ENCODE results near the gene NAA80. TPM values are rescaled to one million over a fixed set of nuclear protein-coding genes. Genes with fewer than 3 reads are reported as not detected.

The NAA80 gene
- total RNA-seq, 1 experiment from 2014 or later, result 6.0 TPM

DNA sequence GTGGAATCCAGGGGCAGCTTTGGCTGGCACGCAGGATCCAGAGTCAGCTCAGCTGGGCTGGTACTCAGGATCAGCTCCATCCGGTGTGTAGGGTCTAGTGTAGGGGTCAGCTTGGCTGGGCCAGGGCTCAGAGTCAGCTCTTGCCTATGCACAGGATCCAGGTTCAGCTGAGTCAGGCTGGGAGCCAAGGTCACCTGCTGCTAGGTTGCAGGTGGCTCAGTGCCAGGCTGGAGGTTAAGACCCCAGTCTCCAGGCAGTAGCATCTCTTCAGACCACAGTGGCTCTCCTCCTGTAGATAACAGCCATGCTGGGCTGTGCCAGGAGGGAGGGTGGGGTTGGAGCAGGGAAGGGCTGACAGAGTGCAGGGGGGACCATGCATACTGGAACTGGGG lies 1.8 kb downstream of the NAA80 start:
- no peak overlapping the region for H2AFZ ChIP-seq (ENCODE audit: low read length)
- no peak overlapping the region for H3K18ac ChIP-seq (ENCODE audit: insufficient read length, low read depth, low read length)
- H3K27ac Mint-ChIP-seq, result no peak overlapping the region
- no peaks in the 10 kb centered on the region for H4K20me1 ChIP-seq (ENCODE audit: control insufficient read depth, insufficient read depth, insufficient read length)
- H3K4me3 Mint-ChIP-seq, result no peak overlapping the region
- H3K4me1 ChIP-seq (ENCODE audit: insufficient read depth, low read length), result no peaks in the 10 kb centered on the region
- H3K36me3 Mint-ChIP-seq (ENCODE audit: insufficient read depth in 1 of 3, low read depth in 3 of 3), result peaks cover 0 to 8% (median 1%) of the 10 kb centered on the region in 3 experiments; a peak in 1 of 7 replicates
- WGBS (ENCODE audit: extremely low coverage, insufficient read length, low lambda C conversion rate), result no CpG with 5 or more reads among the region's 2 CpGs
- H3K27me3 Mint-ChIP-seq (ENCODE audit: low read depth), result no peaks in the 10 kb centered on the region
- H3T11ph ChIP-seq (ENCODE audit: low read length), result no peak overlapping the region
- no peak overlapping the region for H2BK120ac ChIP-seq (ENCODE audit: low read depth, low read length, poor library complexity, severe bottlenecking)
- no peak overlapping the region for H3K9ac ChIP-seq (ENCODE audit: extremely low read depth, insufficient read length, low read length)
- TF ChIP-seq, protein P1, sequence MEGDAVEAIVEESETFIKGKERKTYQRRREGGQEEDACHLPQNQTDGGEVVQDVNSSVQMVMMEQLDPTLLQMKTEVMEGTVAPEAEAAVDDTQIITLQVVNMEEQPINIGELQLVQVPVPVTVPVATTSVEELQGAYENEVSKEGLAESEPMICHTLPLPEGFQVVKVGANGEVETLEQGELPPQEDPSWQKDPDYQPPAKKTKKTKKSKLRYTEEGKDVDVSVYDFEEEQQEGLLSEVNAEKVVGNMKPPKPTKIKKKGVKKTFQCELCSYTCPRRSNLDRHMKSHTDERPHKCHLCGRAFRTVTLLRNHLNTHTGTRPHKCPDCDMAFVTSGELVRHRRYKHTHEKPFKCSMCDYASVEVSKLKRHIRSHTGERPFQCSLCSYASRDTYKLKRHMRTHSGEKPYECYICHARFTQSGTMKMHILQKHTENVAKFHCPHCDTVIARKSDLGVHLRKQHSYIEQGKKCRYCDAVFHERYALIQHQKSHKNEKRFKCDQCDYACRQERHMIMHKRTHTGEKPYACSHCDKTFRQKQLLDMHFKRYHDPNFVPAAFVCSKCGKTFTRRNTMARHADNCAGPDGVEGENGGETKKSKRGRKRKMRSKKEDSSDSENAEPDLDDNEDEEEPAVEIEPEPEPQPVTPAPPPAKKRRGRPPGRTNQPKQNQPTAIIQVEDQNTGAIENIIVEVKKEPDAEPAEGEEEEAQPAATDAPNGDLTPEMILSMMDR (conservative IDR thresholded peaks at IDR 0.05), result no peak
- H3K27ac ChIP-seq (ENCODE audit: insufficient read length, low read depth, low read length), result no peak overlapping the region
- no peak overlapping the region for H2BK20ac ChIP-seq (ENCODE audit: low read depth, low read length, poor library complexity, severe bottlenecking)
- H3K4me2 ChIP-seq (ENCODE audit: insufficient read depth, insufficient read length, low read length), result no peak overlapping the region
- H3K23me2 ChIP-seq (ENCODE audit: insufficient read length, low read depth, low read length, poor library complexity, severe bottlenecking), result peaks cover 6% of the 10 kb centered on the region
- H3K27me3 ChIP-seq (ENCODE audit: insufficient read depth, low read length), result no peaks in the 10 kb centered on the region
- H2BK15ac ChIP-seq (ENCODE audit: low read depth, low read length), result no peak overlapping the region
- H2BK5ac ChIP-seq (ENCODE audit: insufficient read length, low read length), result no peak overlapping the region
- H4K91ac ChIP-seq (ENCODE audit: insufficient read length, low read depth, low read length), result no peak overlapping the region
- H3K4ac ChIP-seq (ENCODE audit: low read depth, low read length), result no peak overlapping the region
- H3K56ac ChIP-seq (ENCODE audit: insufficient read length, low read depth, low read length), result no peak overlapping the region
- no peaks in the 10 kb centered on the region; a peak in 1 of 5 replicates for H3K9me3 Mint-ChIP-seq
- H3K79me2 ChIP-seq (ENCODE audit: insufficient read depth, low read length), result no peaks in the 10 kb centered on the region
- no peak for DNase-seq
- H3K4me1 Mint-ChIP-seq, result peaks cover 22 to 23% of the 10 kb centered on the region in 2 experiments
- no peaks in the 10 kb centered on the region for H3K79me1 ChIP-seq (ENCODE audit: insufficient read depth, low read depth, low read length, poor library complexity, severe bottlenecking)
- no peak overlapping the region for H4K5ac ChIP-seq (ENCODE audit: insufficient read length, low read depth, low read length)
- no peak overlapping the region for H3K23ac ChIP-seq (ENCODE audit: insufficient read length, low read depth, low read length)
- no peak overlapping the region for H3K14ac ChIP-seq (ENCODE audit: insufficient read depth, low read length)
- no peaks in the 10 kb centered on the region for H3K9me3 ChIP-seq (ENCODE audit: control insufficient read depth, low read depth, low read length)
- H4K8ac ChIP-seq (replicated peaks; ENCODE audit: insufficient read length, low read depth, low read length), result no peak overlapping the region
- no peak overlapping the region for H2AK5ac ChIP-seq (ENCODE audit: insufficient read length, low read length)
- H2BK12ac ChIP-seq (ENCODE audit: insufficient read length, low read depth, low read length), result no peak overlapping the region

Measured in H9 (cell line).